OCI-LY3 (cell line): ENCODE data around the gene AFDN.

Source experiments
- H2AFZ ChIP-seq: fragments of 200-600, 300-600 bp; shearing (Covaris generic); 2 replicates; pipeline ENCODE4 v1.6.0; 2014; ENCODE audit warnings: antibody characterized with exemption, low read depth, low read length
- H3K27ac ChIP-seq: fragments of 200-600, 300-600 bp; sonication (generic); 2 replicates; pipeline ENCODE4 v1.5.1; 2014; ENCODE audit warnings: mild to moderate bottlenecking, low read length, moderate library complexity, mixed read lengths
- H3K27me3 ChIP-seq: fragments of 200-600, 300-600 bp; sonication (generic); 2 replicates; pipeline ENCODE4 v1.6.1; 2014; ENCODE audit warnings: low read depth, low read length, mixed read lengths
- H3K36me3 ChIP-seq: fragments of 200-600, 300-600 bp; sonication (generic); replicated peaks from 2 replicates; pipeline ENCODE3; 2014; ENCODE audit warnings: low read depth, low read length, mixed read lengths
- H3K4me1 ChIP-seq: fragments of 300-600, 200-600 bp; sonication (generic); 2 replicates; pipeline ENCODE4 v1.6.1; 2014; ENCODE audit warnings: low read length, mixed read lengths
- H3K4me2 ChIP-seq: fragments of 200-600, 300-600 bp; sonication (generic); 2 replicates; pipeline ENCODE4 v1.6.1; 2014; ENCODE audit warnings: low read length, mixed read lengths
- H3K4me3 ChIP-seq: fragments of 300-600, 200-600 bp; sonication (generic); 2 replicates; pipeline ENCODE4 v1.5.1; 2014; ENCODE audit warnings: antibody characterized with exemption, mild to moderate bottlenecking, low read length, moderate library complexity
- H3K79me2 ChIP-seq: fragments of 300-600, 200-600 bp; shearing (Covaris generic); 2 replicates; pipeline ENCODE4 v1.6.1; 2014; ENCODE audit warnings: mild to moderate bottlenecking, low read length, mixed read lengths
- H3K9ac ChIP-seq: fragments of 300-600, 200-600 bp; shearing (Covaris generic); 2 replicates; pipeline ENCODE4 v1.6.0; 2014; ENCODE audit warnings: mild to moderate bottlenecking, low read length, moderate library complexity
- H3K9me3 ChIP-seq: fragments of 200-600, 300-600 bp; shearing (Covaris generic); 2 replicates; pipeline ENCODE4 v1.6.1; 2014; ENCODE audit warnings: low read length, mixed read lengths; ENCODE audit not compliant: insufficient read depth
- H4K20me1 ChIP-seq: fragments of 200-600, 300-600 bp; sonication (generic); 2 replicates; pipeline ENCODE4 v1.6.1; 2016; ENCODE audit warnings: low read length, mixed read lengths; ENCODE audit not compliant: insufficient read depth
- CTCF ChIP-seq: fragments of 200-600, 300-600 bp; sonication (generic); IDR thresholded peaks from 2 replicates; pipeline ENCODE4 v1.5.1; 2014; ENCODE audit warnings: antibody characterized with exemption, low read length, low read depth
- EZH2phosphoT487 ChIP-seq: fragments of 200-600 bp; shearing (Covaris generic); IDR thresholded peaks from 2 replicates; pipeline ENCODE4 v1.6.1; 2018; ENCODE audit warnings: antibody characterized with exemption, mixed run types, low read depth

The AFDN gene

GRCh38 chr6:167988154-167988495 lies 161.4 kb downstream of the AFDN start:
- no peaks in the 10 kb centered on the region for H3K9me3 ChIP-seq
- no peaks in the 10 kb centered on the region for H3K4me1 ChIP-seq
- H4K20me1 ChIP-seq = no peaks in the 10 kb centered on the region
- H3K79me2 ChIP-seq = no peaks in the 10 kb centered on the region
- TF ChIP-seq EZH2phosphoT487 (no peak), CTCF (no peak)
- H2AFZ ChIP-seq = no peak overlapping the region
- no peak overlapping the region for H3K4me3 ChIP-seq
- no peak overlapping the region for H3K9ac ChIP-seq
- no peaks in the 10 kb centered on the region for H3K36me3 ChIP-seq
- no peak overlapping the region for H3K4me2 ChIP-seq
- H3K27ac ChIP-seq = no peak overlapping the region
- no peaks in the 10 kb centered on the region for H3K27me3 ChIP-seq

GRCh38 chr6:167988945-167989841 lies 162.5 kb downstream of the AFDN start:
- H3K4me2 ChIP-seq = no peak overlapping the region
- H3K79me2 ChIP-seq = no peaks in the 10 kb centered on the region
- no peak overlapping the region for H2AFZ ChIP-seq
- H3K27me3 ChIP-seq = no peaks in the 10 kb centered on the region
- no peak overlapping the region for H3K4me3 ChIP-seq
- no peaks in the 10 kb centered on the region for H3K9me3 ChIP-seq
- no peaks in the 10 kb centered on the region for H4K20me1 ChIP-seq
- no peaks in the 10 kb centered on the region for H3K4me1 ChIP-seq
- H3K36me3 ChIP-seq = no peaks in the 10 kb centered on the region
- no peak for TF ChIP-seq CTCF
- no peak for TF ChIP-seq EZH2phosphoT487
- H3K27ac ChIP-seq = no peak overlapping the region
- H3K9ac ChIP-seq = no peak overlapping the region

- Histone ChIP-seq H2AFZ (no peak overlapping the region), H3K4me3 (no peak overlapping the region), H3K27me3 (no peaks in the 10 kb centered on the region), H4K20me1 (no peaks in the 10 kb centered on the region), H3K9ac (no peak overlapping the region), H3K27ac (no peak overlapping the region), H3K4me1 (no peaks in the 10 kb centered on the region), H3K79me2 (no peaks in the 10 kb centered on the region), H3K9me3 (no peaks in the 10 kb centered on the region), H3K36me3 (no peaks in the 10 kb centered on the region), H3K4me2 (no peak overlapping the region)
- TF ChIP-seq CTCF = no peak
- no peak for TF ChIP-seq EZH2phosphoT487
These were observed 163.6 kb downstream of the AFDN start for GRCh38 chr6:167990016-167990945.

- H3K4me3 ChIP-seq = no peak overlapping the region
- no peaks in the 10 kb centered on the region for H3K9me3 ChIP-seq
- no peak overlapping the region for H3K4me2 ChIP-seq
- no peaks in the 10 kb centered on the region for H3K79me2 ChIP-seq
- no peaks in the 10 kb centered on the region for H3K27me3 ChIP-seq
- no peak overlapping the region for H3K9ac ChIP-seq
- TF ChIP-seq EZH2phosphoT487 (no peak), CTCF (no peak)
- no peaks in the 10 kb centered on the region for H4K20me1 ChIP-seq
- peaks cover 7% of the 10 kb centered on the region for H3K4me1 ChIP-seq
- no peaks in the 10 kb centered on the region for H3K36me3 ChIP-seq
- no peak overlapping the region for H2AFZ ChIP-seq
- H3K27ac ChIP-seq = no peak overlapping the region
These were observed 166.5 kb downstream of the AFDN start for GRCh38 chr6:167993169-167993568.
